Measurements from ENCODE around the gene ERICH4.
"Not testable (repeated sequence)": the region's sequence is repeated elsewhere in the genome, so short reads cannot be mapped to it uniquely, and the experiment has no call there.

The ERICH4 gene, protein sequence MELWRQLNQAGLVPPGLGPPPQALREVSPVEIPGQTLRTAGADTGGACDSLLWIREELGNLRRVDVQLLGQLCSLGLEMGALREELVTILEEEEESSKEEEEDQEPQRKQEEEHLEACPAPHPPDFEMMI

GRCh38 chr19:41442473-41443355 lies at the start of gene ERICH4:
ERICH4 (plus strand) TSS chr19:41443156; CDS start chr19:41443170, 14 bp downstream.
- no peak for DNase-seq

DNA sequence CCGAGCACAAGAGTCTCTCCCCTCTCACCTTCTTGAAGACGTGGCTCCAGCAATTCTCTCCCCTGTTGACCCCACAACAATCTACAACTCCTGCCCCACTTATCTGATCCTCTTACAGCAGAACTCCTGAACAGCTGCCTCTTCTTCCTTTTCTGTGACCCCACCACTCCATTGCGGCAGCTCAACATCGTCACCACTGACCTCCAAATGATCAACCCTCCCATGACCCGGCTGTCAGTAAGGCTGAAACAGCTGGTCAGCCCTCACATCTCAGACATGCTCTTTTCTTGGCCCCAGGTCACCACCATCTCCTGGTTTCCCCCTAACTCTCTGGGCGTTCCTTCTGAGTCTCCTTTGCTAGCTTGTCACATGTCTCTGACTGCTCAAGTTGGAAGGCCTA lies 47.6 kb upstream of the ERICH4 start:
- no peak for DNase-seq

DNA sequence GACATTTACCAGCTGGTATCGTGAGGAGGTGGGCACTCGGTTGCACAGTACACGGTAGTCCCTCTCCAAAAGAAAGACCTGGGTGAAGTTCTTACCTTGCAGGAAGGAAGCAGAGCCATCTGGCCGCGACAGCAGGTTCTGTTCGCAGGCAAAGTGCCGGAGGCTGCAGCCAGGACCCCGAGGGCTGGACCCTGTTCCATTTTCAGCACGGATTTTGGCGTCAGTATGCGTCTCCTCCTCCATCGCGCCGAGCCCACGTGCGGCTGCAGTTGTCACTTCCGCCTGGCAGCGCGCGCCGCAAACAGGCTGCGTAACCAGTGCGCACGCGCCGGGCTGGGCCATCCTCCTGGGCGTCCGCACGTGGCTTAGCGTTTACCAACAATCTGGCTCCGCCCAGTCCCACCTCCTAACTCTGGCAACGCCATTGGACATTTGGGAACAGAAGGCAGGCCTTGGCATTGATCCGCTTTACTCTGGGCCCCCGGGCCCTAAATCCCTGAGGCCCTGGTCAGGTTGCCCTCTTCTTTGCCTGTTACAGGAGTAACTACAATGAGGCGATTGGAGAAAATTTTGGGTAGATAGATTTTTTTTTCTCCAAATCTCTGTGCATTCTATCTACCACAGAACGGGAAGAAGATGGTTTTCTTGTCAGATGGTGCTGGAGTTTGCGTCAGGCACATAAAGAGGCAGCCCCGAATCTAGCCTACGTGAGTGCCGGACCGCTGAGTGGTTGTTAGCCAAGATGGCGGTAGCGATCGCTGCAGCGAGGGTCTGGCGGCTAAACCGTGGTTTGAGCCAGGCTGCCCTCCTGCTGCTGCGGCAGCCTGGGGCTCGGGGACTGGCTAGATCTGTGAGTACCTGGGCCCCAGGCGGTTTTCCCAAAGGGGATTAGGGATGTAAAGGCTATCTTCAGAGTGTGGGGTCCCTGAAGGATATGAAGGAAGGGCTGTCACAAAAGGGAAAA lies 45.6 kb upstream of the ERICH4 start, which contains the start of the genes BCKDHA and EXOSC5:
TSS of gene BCKDHA (plus strand) at position 733 of the 964 bp plus-strand sequence. CDS start at position 743, 10 bp downstream.
TSS of gene EXOSC5 (minus strand) at position 274 of the 964 bp plus-strand sequence. CDS start at position 243, 31 bp downstream.
- peak; percentile 99 for DNase-seq

DNA sequence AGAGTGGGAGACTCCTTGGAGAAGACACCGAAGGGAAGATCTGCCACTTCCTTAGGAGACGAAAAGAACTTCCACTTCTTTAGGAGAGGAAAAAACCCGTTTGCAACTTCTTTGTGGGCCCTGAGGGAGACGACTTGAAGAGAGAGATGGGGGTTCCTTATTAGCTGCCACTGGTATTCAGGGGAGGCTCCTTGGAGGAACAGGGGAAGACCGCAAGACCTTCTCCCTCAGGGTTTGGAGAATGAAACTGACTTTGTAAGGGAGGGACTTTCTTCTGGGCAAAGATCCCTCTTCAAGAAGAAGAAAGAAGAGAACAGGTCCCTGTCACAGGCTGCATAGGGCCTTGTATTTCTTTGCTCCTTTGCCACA lies 44.9 kb upstream of the ERICH4 start:
- DNase-seq = no peak

GRCh38 chr19:41398598-41398997 lies 44.4 kb upstream of the ERICH4 start:
- no peak for DNase-seq

- no peak for DNase-seq
Observed at GRCh38 chr19:41399091-41399490, 43.9 kb upstream of the ERICH4 start.

DNA sequence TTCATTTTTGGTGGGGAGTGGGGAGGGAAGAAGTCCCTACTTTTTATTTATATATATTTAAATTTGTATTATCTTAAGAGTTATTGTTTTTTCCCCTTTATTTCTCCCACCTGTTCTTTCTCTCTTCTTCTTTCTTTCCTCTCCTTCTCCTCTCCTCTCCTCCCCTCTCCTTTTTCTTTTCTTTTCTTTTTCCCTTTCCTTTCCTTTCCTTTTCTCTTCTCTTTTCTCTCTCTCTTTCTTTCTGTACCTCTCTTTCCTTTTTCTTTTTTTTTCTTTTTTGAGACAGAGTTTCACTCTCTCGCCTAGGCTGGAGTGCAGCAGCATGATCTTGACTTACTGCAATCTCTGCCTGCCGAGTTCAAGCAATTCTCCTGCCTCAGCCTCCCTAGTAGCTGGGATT lies 43.4 kb upstream of the ERICH4 start:
- no peak for DNase-seq

- no peak for DNase-seq
Observed at GRCh38 chr19:41401483-41401882, 41.5 kb upstream of the ERICH4 start.

GRCh38 chr19:41402010-41402409 lies 40.9 kb upstream of the ERICH4 start:
- no peak for DNase-seq

DNA sequence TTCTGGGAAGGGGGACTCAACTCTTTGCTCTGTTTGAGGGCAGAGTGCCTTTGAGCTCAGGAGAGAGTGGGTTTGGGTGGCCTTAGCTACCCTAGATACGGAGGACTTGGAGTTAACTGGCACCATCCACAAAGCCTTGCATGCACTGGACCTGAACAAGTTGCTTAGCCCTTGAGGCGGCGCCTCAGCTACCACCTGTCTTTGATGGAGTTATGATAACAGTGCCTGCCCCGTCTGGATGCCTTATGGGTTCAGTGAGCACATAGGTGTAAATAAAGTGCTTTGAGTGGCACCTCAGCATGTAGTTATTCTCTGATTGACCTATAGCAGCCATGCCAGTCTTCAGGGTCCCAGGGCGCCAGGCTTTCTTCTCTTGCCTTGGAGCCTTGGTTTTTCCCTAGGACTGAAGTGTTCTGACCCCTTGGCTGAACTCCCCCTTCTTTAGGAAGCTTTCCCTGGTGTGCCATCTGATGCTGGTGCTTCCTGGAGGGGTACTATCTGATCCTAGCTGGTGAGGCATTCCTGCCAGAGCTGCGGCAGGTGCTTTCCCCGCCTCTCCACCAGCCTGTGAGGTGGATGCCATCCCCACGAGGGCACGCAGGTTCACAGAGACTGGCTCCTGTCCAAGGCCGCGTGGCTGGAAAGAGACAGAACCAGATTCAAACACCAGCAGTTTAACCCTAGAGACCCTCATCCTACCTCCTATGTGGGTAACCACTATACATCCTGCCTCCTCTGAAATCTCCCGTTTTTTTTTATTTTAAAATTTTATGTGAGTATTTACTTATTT lies 39.6 kb upstream of the ERICH4 start:
- no peak for DNase-seq

DNA sequence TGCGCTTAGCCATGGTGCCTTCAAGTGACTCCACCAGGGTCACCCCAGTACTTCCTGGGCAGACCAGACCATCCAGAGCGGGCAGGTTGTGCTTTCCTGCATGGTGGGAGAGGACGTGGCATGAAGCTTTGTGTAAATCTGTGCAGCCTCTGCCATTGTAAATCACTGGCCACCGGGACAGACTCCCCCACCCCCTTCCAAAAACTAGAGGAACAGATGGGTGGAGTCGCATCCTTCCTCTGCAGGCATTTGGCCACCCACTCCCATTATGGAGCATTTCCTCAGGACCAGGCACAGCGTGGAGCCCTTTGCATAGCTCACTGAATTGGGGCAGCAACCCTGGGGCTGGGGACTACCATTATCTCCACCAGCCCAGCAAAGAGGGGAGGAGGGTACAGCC lies 37.2 kb upstream of the ERICH4 start:
- DNase-seq = no peak

DNA sequence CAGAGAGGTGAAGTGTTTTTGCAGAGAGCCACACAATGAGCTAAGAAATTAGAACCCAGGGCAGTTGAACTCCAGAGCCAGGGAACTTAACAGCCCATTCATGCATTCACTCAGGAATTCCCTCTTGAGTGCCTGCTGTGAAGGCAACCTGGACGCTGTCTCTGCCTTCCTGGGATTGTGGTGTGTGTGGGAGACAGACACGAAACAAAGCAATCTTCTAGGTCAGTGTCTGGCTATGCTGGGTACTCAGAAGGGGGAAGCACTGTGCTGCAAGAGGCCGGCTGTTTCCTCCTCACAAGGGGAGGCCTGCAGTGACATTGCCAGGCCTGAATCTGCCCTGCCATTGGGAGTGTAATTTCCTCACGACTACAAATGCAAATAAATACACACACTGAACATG lies 35.7 kb upstream of the ERICH4 start:
- DNase-seq = no peak

- peak; percentile 45 to 65 for DNase-seq
Observed at GRCh38 chr19:41408256-41408655, 34.7 kb upstream of the ERICH4 start.

GRCh38 chr19:41408846-41409245 lies 34.1 kb upstream of the ERICH4 start:
- not testable (repeated sequence) for DNase-seq

DNA sequence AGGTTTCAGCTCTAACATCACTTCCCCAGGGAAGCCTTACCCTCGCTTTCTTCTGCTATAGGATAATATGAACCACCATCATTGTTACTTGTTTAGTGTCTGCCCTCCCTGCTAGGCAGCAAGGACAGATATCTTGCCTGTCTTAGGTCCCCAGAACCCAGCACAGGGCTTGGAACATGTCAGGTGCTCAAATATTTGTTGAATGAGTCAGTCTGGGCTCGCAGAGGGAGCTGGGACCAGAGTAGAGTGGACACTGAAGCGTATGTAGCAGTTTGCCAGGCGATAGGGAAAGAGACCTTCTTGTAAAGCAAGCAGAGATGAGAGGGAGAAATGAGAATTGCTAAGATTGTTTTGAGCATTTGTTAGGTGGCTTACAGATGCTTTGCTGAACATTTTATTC lies 33.7 kb upstream of the ERICH4 start:
- peak; percentile 78 to 87 for DNase-seq

- no peak for DNase-seq
Observed at GRCh38 chr19:41410336-41411054, 32.5 kb upstream of the ERICH4 start.

DNA sequence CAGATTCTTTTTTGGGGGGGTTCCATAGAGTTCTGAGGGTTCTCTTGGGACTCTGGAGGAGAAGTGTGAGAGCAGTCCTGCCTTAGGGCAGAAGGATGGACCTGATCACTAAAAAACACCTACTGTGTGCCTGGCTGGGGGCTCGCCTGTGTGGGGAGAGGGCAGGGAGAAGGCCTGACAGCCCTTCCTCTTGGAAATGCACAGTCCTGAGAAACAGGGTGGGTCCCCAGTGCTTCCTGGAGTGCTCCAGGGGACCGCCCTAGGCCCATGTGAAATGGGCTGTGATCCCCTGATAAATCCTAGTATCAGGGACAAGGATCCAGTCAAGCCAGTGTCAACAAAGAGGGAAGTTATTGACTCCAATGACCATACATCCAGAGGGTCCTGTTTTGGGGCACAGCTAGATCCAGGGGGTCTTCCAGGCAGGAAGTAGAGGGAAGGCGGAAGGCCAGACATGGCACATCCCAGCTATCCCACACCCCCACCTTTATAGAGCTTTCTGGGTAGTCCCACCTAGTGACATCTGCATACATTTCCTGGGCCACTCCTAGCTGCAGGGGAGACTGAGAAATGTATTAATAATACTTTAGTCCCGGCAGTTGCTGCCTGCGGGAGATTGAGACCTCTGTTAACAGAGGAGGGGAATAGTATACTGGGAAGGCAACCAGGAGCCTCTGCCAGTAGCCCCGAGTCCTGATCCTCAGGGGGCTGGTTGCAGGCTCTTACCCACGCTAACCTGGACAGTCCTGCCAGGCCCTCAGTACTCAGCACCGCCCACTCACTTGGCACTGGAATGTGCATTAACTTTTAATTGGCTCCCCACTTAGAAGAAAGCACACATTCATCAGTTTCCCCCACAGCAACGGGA lies 31.6 kb upstream of the ERICH4 start:
- no peak for DNase-seq

- DNase-seq = no peak
Observed at GRCh38 chr19:41411968-41412265, 31.0 kb upstream of the ERICH4 start.

GRCh38 chr19:41412953-41413352 lies 30.0 kb upstream of the ERICH4 start:
- no peak for DNase-seq

GRCh38 chr19:41413947-41414346 lies 29.0 kb upstream of the ERICH4 start:
- DNase-seq = no peak

GRCh38 chr19:41414461-41414860 lies 28.5 kb upstream of the ERICH4 start:
- no peak for DNase-seq
